Muscle of arm (tissue), 12 donors: Measurements from ENCODE around the gene ATG13. TPM values are rescaled to one million over a fixed set of nuclear protein-coding genes. Genes with fewer than 3 reads are reported as not detected.
"Not testable (repeated sequence)": the region's sequence is repeated elsewhere in the genome, so short reads cannot be mapped to it uniquely, and the experiment has no call there.

ENCODE experiments used
- DNase-seq: peaks from one replicate; pipeline ENCODE4 v3.0.0-alpha.2; 2013
- polyA plus RNA-seq, 12 donors: library from polyadenylated mRNA; unstranded; fragments of 120-200 nt; gene quantifications; one replicate each; pipeline ENCODE4 v1.2.1, GENCODE V29; 2013; ENCODE audit not compliant: insufficient read length in 12 of 12

The ATG13 gene
- polyA plus RNA-seq, 12 donors, result 21.5 to 47.2 (median 35.9) TPM; not detected in 1

GRCh38 chr11:46694607-46695006 is 77.3 kb downstream of the ATG13 start:
- no peak for DNase-seq

- no peak for DNase-seq
These were observed 78.2 kb downstream of the ATG13 start for GRCh38 chr11:46695345-46696211.

GRCh38 chr11:46696212-46696558 is 78.8 kb downstream of the ATG13 start:
- DNase-seq, result peak; percentile 58

GRCh38 chr11:46697303-46697702 is 80.0 kb downstream of the ATG13 start:
- no peak for DNase-seq

- DNase-seq, result no peak
These were observed 80.4 kb downstream of the ATG13 start for GRCh38 chr11:46697723-46698122.

GRCh38 chr11:46698597-46698996 is 81.2 kb downstream of the ATG13 start:
- DNase-seq, result no peak

- DNase-seq, result peak; percentile 99
These were observed 83.1 kb downstream of the ATG13 start, which contains the start of the genes ARHGAP1 and ZNF408 for GRCh38 chr11:46700241-46701077. Gene ARHGAP1, minus strand, starts transcription at chr11:46700619. Its CDS starts 4,512 bp downstream, at chr11:46696107. Gene ZNF408, plus strand, starts transcription at chr11:46701031. Its CDS starts 17 bp downstream, at chr11:46701048.

- DNase-seq, result no peak
These were observed 83.8 kb downstream of the ATG13 start for GRCh38 chr11:46701078-46701654.

- no peak for DNase-seq
These were observed 87.8 kb downstream of the ATG13 start for GRCh38 chr11:46705070-46705688.

- no peak for DNase-seq
These were observed 89.5 kb downstream of the ATG13 start for GRCh38 chr11:46706886-46707285.

- not testable (repeated sequence) for DNase-seq
These were observed 92.0 kb downstream of the ATG13 start for GRCh38 chr11:46709351-46709750.

GRCh38 chr11:46710821-46711269 is 93.5 kb downstream of the ATG13 start:
- peak; percentile 74 for DNase-seq

GRCh38 chr11:46711303-46711702 is 94.0 kb downstream of the ATG13 start:
- DNase-seq, result peak; percentile 4

GRCh38 chr11:46712874-46713576 is 95.7 kb downstream of the ATG13 start:
- no peak for DNase-seq

- not testable (repeated sequence) for DNase-seq
These were observed 100.4 kb downstream of the ATG13 start for GRCh38 chr11:46717825-46718154.

- no peak for DNase-seq
These were observed 101.0 kb downstream of the ATG13 start for GRCh38 chr11:46718155-46719019.

- DNase-seq, result no peak
These were observed 101.7 kb downstream of the ATG13 start, which contains the start of gene F2 for GRCh38 chr11:46719048-46719542. Gene F2, plus strand, starts transcription at chr11:46719213. Its CDS starts 23 bp downstream, at chr11:46719236.

- DNase-seq, result no peak
These were observed 102.3 kb downstream of the ATG13 start for GRCh38 chr11:46719543-46720218.

- no peak for DNase-seq
These were observed 103.9 kb downstream of the ATG13 start for GRCh38 chr11:46721286-46721685.
